Neural cell (in vitro differentiated cells): ENCODE data around the gene ARSI. TPM values are rescaled to one million over a fixed set of nuclear protein-coding genes. Genes with fewer than 3 reads are reported as not detected.

Source experiments
- H2AFZ ChIP-seq: fragments of 200-600, 300-800 bp; sonication (generic), shearing (Covaris generic); 2 replicates; pipeline ENCODE4 v1.6.0; 2014; ENCODE audit warnings: low read depth, mild to moderate bottlenecking, antibody characterized with exemption, low read length, moderate library complexity
- H3F3A ChIP-seq: fragments of 200-600 bp; shearing (Covaris generic); 2 replicates; pipeline ENCODE4 v1.6.1; 2016; ENCODE audit warnings: mild to moderate bottlenecking, moderate library complexity, mixed read lengths, antibody characterized with exemption, low read length; ENCODE audit not compliant: insufficient read depth, poor library complexity, severe bottlenecking
- H3K27ac ChIP-seq: fragments of 200-600, 300-800 bp; sonication (generic), shearing (Covaris generic); 2 replicates; pipeline ENCODE4 v1.5.1; 2014; ENCODE audit warnings: mild to moderate bottlenecking, low read length, moderate library complexity
- H3K27me3 ChIP-seq: fragments of 300-800, 200-600 bp; sonication (generic), shearing (Covaris generic); 2 replicates; pipeline ENCODE4 v1.6.0; 2014; ENCODE audit warnings: mild to moderate bottlenecking, low read depth, low read length, moderate library complexity; ENCODE audit not compliant: insufficient read depth
- H3K36me3 ChIP-seq: fragments of 300-800, 200-600 bp; sonication (generic), shearing (Covaris generic); 2 replicates; pipeline ENCODE4 v1.5.1; 2014; ENCODE audit warnings: mild to moderate bottlenecking, antibody characterized with exemption, low read length, moderate library complexity; ENCODE audit not compliant: insufficient read depth
- H3K4me2 ChIP-seq: fragments of 300-800, 200-600 bp; sonication (generic), shearing (Covaris generic); 2 replicates; pipeline ENCODE4 v1.6.0; 2014; ENCODE audit warnings: mild to moderate bottlenecking, low read length
- H3K4me3 ChIP-seq: fragments of 300-800, 200-600 bp; sonication (generic), shearing (Covaris generic); 2 replicates; pipeline ENCODE4 v1.5.1; 2014; ENCODE audit warnings: mild to moderate bottlenecking, low read length, moderate library complexity
- H3K79me2 ChIP-seq: fragments of 200-600 bp; shearing (Covaris generic); replicated peaks from 2 replicates; pipeline ENCODE4 v1.6.0; 2014; ENCODE audit warnings: mild to moderate bottlenecking, low read length, moderate library complexity; ENCODE audit not compliant: insufficient read depth
- H3K9ac ChIP-seq: fragments of 300-800, 200-600 bp; sonication (generic), shearing (Covaris generic); 2 replicates; pipeline ENCODE4 v1.6.1; 2016; ENCODE audit warnings: mild to moderate bottlenecking, low read length, mixed read lengths
- H3K9me2 ChIP-seq: fragments of 200-600 bp; shearing (Covaris generic); 2 replicates; pipeline ENCODE4 v1.6.1; 2016; ENCODE audit warnings: mild to moderate bottlenecking, low read length, mixed read lengths; ENCODE audit not compliant: insufficient read depth
- H3K9me3 ChIP-seq: fragments of 200-600, 300-800 bp; sonication (generic), shearing (Covaris generic); 2 replicates; pipeline ENCODE4 v1.6.1; 2016; ENCODE audit warnings: mild to moderate bottlenecking, mixed run types, low read length, moderate library complexity, mixed read lengths
- H4K20me1 ChIP-seq: fragments of 200-600 bp; shearing (Covaris generic); 2 replicates; pipeline ENCODE4 v1.6.1; 2016; ENCODE audit warnings: mild to moderate bottlenecking, mixed run types; ENCODE audit not compliant: insufficient read depth
- CTCF ChIP-seq: fragments of 450-650 bp; IDR thresholded peaks from 2 replicates; pipeline ENCODE4 v1.5.1; 2014; ENCODE audit warnings: antibody characterized with exemption, mild to moderate bottlenecking, moderate library complexity; ENCODE audit not compliant: poor library complexity, severe bottlenecking
- EP300 ChIP-seq: fragments of 450-650 bp; conservative IDR thresholded peaks from 2 replicates; pipeline ENCODE4 v1.6.1; 2014; ENCODE audit warnings: antibody characterized with exemption, mild to moderate bottlenecking, moderate library complexity; ENCODE audit not compliant: poor library complexity, severe bottlenecking
- EZH2 ChIP-seq: fragments of 200-600, 300-800 bp; shearing (Covaris generic), sonication (generic); IDR thresholded peaks from 2 replicates; pipeline ENCODE4 v1.6.1; 2014; ENCODE audit warnings: antibody characterized with exemption, low read length, borderline replicate concordance, mild to moderate bottlenecking; ENCODE audit not compliant: insufficient read depth, poor library complexity, severe bottlenecking
- MXI1 ChIP-seq: fragments of 450-650 bp; conservative IDR thresholded peaks from 2 replicates; pipeline ENCODE4 v1.6.1; 2014; ENCODE audit warnings: antibody characterized with exemption, mild to moderate bottlenecking; ENCODE audit not compliant: poor library complexity, severe bottlenecking
- POLR2AphosphoS5 ChIP-seq: IDR thresholded peaks from 2 replicates; pipeline ENCODE4 v1.6.1; 2012
- RAD21 ChIP-seq: fragments of 450-650 bp; conservative IDR thresholded peaks from 2 replicates; pipeline ENCODE4 v1.6.1; 2014; ENCODE audit warnings: antibody characterized with exemption, mild to moderate bottlenecking, moderate library complexity
- REST ChIP-seq: IDR thresholded peaks from 2 replicates; pipeline ENCODE4 v1.6.1; 2012; ENCODE audit warnings: borderline replicate concordance
- SMC3 ChIP-seq: fragments of 450-650 bp; conservative IDR thresholded peaks from 2 replicates; pipeline ENCODE4 v1.6.1; 2014; ENCODE audit warnings: antibody characterized with exemption, mild to moderate bottlenecking, moderate library complexity; ENCODE audit not compliant: poor library complexity
- TAF1 ChIP-seq: IDR thresholded peaks from 2 replicates; pipeline ENCODE4 v1.6.1; 2012; ENCODE audit warnings: low read depth
- polyA plus RNA-seq: library from polyadenylated mRNA; depleted of rRNA; stranded (reverse); fragments of >200 nt; gene quantifications from 2 replicates; pipeline ENCODE4 v1.2.3, GENCODE V29; 2014

Gene ARSI
- polyA plus RNA-seq, 1 donor from 2014 or later = not detected

GRCh38 chr5:150291388-150292385 is 11.0 kb downstream of the ARSI start:
- no peak overlapping the region for H3K4me2 ChIP-seq
- H3F3A ChIP-seq = no peaks in the 10 kb centered on the region
- peak overlapping the region; percentile 98 for H3K27ac ChIP-seq
- no peak overlapping the region for H3K4me3 ChIP-seq
- H3K36me3 ChIP-seq = no peaks in the 10 kb centered on the region
- H2AFZ ChIP-seq = no peak overlapping the region
- no peaks in the 10 kb centered on the region for H4K20me1 ChIP-seq
- TF ChIP-seq RAD21 (no peak), EZH2 (no peak), EP300 (no peak), CTCF (no peak), TAF1 (no peak), SMC3 (no peak), REST (no peak), MXI1 (no peak), POLR2AphosphoS5 (no peak)
- H3K9me3 ChIP-seq = no peaks in the 10 kb centered on the region
- H3K79me2 ChIP-seq = peaks cover 27% of the 10 kb centered on the region
- H3K9me2 ChIP-seq = no peaks in the 10 kb centered on the region
- peak overlapping the region; percentile 37 for H3K9ac ChIP-seq
- no peaks in the 10 kb centered on the region for H3K27me3 ChIP-seq

- Histone ChIP-seq H3K36me3 (no peaks in the 10 kb centered on the region), H3F3A (no peaks in the 10 kb centered on the region), H3K9me3 (no peaks in the 10 kb centered on the region), H3K9ac (peak within 1 kb of the TSS; percentile 77), H4K20me1 (no peaks in the 10 kb centered on the region), H3K9me2 (no peaks in the 10 kb centered on the region), H2AFZ (peak within 1 kb of the TSS; percentile 46), H3K4me3 (peak within 1 kb of the TSS; percentile 81), H3K27me3 (no peaks in the 10 kb centered on the region), H3K27ac (peak within 1 kb of the TSS; percentile 98), H3K79me2 (peaks cover 44% of the 10 kb centered on the region), H3K4me2 (peak within 1 kb of the TSS; percentile 99)
- TF ChIP-seq RAD21 = peak; percentile 54
- peak; percentile 50 for TF ChIP-seq CTCF
- TF ChIP-seq EP300 = peak; percentile 93
- peak; percentile 91 for TF ChIP-seq MXI1
- no peak for TF ChIP-seq EZH2
- peak; percentile 73 for TF ChIP-seq SMC3
- TF ChIP-seq TAF1 = peak; percentile 57
- TF ChIP-seq POLR2AphosphoS5 = peak; percentile 84
- TF ChIP-seq REST = peak; percentile 76
Measured at GRCh38 chr5:150289551-150290390, 12.9 kb downstream of the ARSI start, which contains the start of gene CAMK2A. CAMK2A (minus strand) TSS chr5:150289773; CDS start chr5:150289625, 148 bp downstream.
